HG03064 (cell line): Measurements from ENCODE around the gene LAGE3.
A peak's percentile ranks its signal among the peaks of the same experiment; 100 is the strongest.
"Not testable (repeated sequence)": the region's sequence is repeated elsewhere in the genome, so short reads cannot be mapped to it uniquely, and the experiment has no call there.

Experiments used
- ATAC-seq: cut with Tn5 transposase; IDR thresholded peaks from one replicate; pipeline ENCODE4 v1.9.1; 2021; ENCODE audit warnings: low read depth; ENCODE audit not compliant: unreplicated experiment

Gene LAGE3

GRCh38 chrX:154502989-154503388 lies 23.9 kb upstream of the LAGE3 start:
- ATAC-seq = no peak

GRCh38 chrX:154502098-154502497 lies 23.0 kb upstream of the LAGE3 start:
- no peak for ATAC-seq

- ATAC-seq = not testable (repeated sequence)
Observed at GRCh38 chrX:154501423-154501822, 22.3 kb upstream of the LAGE3 start.

DNA sequence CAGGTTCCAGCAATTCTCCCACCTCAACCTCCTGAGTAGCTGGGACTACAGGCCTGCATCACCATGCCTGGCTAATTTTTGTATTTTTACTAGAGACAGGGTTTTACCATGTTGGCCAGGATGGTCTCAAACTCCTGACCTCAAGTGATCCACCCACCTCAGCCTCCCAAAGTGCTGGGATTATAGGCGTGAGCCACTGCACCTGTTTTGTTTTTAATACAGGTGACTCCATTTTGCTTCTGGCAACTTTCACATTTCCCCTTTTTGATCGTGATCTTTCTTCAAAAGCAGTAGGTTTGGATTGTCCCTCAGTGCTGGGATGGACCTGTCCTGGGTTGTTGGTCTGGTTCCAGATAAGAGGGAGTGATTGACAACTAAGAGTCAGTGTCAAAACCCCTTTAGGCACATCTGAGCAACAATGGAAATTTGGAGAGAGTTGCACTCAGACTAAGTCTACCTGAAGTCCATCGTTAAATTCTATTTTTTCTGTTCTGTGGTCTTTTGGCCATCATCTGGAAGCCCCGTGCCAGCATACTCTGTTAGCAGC lies 17.6 kb upstream of the LAGE3 start:
- not testable (repeated sequence) for ATAC-seq

DNA sequence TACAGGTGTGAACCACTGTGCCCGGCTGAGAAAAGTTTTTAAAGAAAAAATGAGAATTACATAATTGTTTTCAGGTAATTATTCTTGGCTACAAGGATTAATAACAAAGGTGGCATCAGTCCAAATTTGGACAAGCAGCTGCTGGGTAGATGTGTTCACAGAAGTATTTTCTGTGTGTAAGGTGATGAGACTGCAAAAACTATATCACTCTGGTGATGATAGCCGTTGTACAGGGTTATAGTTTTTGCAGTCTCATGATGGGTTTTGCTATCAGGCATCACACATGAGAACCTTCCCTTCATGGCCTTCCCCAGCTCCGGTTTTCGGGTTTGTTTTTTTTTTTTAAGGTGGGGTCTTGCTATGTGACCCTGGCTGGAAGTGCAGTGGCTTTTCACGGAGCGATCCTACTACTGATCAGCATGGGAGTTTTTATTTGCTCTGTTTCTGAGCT lies 16.4 kb upstream of the LAGE3 start:
- no peak for ATAC-seq

GRCh38 chrX:154494715-154495114 lies 15.6 kb upstream of the LAGE3 start:
- ATAC-seq = no peak

DNA sequence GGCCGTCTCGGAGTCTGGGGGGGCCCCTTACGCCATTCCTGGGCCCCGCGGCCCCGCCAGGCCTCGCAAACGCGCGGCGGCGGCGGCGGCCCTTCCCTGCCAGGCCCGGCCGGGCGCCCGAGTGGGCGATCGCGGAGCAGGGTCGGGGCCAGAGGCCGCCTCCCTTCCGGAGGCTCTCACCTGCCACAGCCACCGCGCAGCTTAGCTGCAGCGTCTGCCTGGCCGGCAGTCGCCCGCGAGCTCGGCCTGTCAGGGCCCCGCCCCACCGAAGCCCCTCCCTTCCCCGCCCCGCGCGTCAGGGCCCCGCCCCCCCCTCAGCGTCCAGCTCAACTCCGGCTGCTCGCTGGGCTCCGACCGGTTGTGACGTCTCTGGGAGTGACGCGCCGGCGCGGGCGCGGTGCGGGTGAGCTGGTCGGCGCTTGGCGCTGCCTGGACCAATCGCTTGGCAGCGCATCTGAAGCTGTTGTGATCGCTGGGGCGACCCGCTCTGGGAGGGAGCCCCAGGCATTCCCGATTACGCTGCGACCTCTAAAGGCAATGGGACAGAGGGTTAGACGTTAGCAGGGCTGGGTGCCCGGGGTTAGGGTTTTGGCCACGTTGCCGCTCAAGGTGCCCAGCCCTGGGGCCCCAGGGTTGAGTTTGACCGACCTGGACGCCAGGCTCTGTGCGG lies 11.5 kb upstream of the LAGE3 start, which contains the start of gene SLC10A3:
Gene SLC10A3 (minus strand): TSS at position 216 of the 670 bp plus-strand sequence. CDS start 1,689 bp downstream, outside the sequence.
- peak; percentile 67 for ATAC-seq

GRCh38 chrX:154490021-154490413 lies 10.9 kb upstream of the LAGE3 start:
- peak; percentile 24 for ATAC-seq

GRCh38 chrX:154489182-154489581 lies 10.1 kb upstream of the LAGE3 start:
- no peak for ATAC-seq

GRCh38 chrX:154488336-154489075 lies 9.4 kb upstream of the LAGE3 start:
- no peak for ATAC-seq

DNA sequence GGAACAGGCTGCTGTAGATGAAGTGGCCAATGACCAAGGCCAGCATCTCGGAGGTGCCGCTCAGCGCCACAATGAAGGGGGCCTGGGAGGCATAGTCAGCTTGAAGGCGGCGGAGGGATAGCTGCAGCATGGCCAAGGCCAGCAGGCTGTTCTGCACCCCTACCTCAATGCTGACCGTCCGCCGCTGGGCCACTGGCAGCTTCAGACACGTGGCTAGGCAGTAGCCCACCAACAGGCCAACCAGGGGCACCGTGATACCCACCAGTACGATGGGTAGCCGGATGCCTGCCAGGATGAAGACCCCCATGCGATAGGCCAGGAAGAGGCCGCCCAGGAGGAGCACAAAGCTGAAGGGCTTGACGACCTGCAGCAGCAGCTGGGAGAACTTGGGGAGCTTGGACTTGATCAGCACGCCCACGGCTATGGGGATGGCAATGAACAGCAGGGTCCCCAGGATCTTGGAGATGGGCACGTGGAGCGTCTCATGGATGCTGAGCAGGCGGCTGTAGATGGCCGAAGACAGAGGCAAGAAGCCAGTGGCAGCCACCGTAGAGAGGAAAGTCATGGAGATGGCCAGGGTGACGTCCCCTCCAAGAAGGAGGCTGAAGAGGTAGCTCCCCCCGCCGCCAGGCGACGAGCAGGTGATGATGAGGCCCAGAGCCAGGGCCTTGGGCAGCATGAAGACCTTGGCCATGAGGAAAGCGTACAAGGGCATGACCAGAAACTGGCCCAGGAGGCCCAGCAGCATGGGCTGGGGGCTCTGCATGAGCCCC lies 8.6 kb upstream of the LAGE3 start:
- ATAC-seq = no peak

DNA sequence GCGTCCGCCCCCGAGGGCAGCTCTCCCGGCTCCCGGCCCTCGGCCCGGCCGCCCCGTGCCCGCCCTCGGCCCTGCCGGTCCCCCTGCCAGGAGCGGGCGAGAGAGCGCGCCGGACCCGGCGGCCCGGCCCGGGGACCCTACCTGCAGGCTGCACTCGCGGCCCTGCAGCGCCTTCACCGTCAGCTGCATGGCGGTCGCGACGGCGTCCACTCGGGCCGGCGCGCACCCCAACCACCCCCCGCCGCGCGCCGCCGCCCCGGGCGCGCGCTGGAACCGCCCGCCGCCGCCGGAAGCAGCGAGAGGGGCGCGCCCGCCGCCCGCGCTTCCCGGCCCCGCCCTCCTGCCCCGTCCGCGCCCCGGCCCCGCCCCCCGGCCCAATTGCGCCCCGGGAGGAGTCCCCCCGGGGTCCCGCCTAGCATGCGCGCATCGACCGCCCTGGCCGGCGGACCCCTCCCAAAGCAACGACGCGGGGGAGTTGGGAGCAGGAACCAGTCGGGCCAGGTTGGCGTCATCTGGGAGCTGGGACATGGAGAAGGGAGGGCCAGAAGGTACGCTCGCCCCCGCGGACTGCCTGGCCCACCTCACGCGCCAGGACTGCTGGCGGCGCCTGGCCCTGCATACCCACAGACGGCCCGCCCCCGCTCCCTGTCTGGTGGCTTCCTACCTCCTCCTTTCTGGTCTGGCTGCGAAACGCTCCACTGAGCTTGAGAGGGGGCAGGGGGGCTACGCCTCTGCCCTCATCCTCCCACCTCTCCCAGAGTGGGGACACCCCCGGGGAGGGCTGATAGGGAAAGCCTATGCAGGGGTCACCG lies 7.5 kb upstream of the LAGE3 start, which contains the start of gene UBL4A:
Gene UBL4A (minus strand): TSS at position 220 of the 812 bp plus-strand sequence. CDS start 31 bp downstream, at position 189.
- ATAC-seq = no peak

DNA sequence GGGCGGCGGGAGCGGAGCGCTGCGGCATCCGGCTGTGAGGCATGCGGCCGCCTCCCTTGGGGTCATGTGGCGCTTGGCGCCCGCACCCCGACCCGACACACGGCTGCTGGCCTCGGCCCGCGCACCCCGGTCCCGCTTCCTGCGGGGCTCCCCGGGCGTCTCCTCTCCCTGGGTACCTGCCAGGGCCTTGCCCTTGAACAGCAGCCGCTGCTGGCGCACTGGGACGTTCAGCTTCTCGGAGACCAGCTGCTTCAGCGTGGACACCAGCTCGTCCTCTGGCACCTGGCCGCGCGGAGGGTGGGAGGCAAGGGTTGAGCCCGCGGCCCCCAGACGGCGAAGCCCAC lies 6.9 kb upstream of the LAGE3 start:
- no peak for ATAC-seq

DNA sequence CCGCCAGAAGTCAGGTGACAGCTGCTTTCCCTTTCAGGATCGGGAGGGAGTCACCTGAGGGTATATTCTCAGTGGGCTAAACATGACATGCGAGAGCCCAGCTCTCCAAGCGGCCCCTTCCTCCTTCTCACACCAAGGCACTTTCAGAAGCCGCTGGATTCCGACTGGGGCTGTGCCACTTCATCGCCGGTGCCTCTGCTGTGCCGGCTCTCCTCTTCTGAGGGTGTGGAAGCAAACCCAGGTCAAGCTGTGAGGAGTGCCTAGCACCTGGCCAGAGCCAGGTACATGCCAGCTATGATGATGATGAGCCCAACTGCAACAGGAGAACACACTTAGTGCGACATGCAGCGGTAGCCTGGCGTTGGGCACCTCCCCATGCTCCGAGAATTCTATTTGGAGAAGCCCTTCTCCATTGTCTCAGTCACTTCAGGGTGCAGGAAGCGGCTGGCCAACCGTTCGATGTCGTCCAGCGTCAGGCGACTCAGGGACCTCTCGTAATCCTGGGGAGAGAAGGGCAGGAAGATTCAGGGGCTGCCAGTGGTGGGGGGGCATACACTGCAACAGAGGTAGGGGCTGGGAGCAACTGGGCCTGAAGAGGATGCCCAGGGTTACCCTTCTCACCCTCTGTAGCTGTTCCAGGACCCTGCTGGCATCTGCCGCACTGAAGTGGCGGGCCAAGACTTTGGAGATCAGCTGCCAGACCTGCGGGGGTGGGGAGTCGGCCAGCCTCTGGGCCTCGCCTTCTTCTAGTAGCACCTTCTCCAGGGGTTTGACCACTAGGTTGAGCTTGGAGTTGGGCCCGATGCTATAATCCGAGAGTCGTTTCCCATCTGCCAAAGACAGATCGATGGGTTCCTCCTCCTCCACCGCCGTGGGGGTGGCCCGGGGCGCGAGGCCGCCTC lies 6.3 kb upstream of the LAGE3 start:
- ATAC-seq = no peak

- ATAC-seq = no peak
Observed at GRCh38 chrX:154484255-154485149, 5.4 kb upstream of the LAGE3 start.

- ATAC-seq = no peak
Observed at GRCh38 chrX:154483325-154483724, 4.2 kb upstream of the LAGE3 start.

DNA sequence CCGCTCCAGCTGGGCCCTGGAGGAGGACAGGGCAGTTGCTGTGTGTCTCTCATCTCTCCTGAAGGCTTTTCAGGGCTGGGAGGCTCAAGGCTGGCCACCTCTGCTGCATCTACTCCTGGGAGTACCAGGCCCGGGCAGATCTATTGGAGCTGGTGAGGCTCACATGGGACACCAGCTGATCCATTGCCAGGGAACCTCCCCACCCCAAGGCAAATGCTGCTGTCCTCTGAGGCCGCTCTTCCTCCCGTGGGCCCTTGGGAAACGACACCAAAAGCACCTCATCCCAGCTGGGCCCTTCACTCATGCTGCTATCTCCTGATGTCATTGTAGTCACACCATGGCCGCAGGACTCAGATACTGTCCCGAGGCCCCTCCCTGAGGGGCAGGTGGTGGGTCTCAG lies 3.7 kb upstream of the LAGE3 start:
- ATAC-seq = no peak
